Ascending aorta (tissue), 2 donors: ENCODE data around the gene ORM1. TPM values are rescaled to one million over a fixed set of nuclear protein-coding genes. Genes with fewer than 3 reads are reported as not detected.
A peak's percentile ranks its signal among the peaks of the same experiment; 100 is the strongest.

ENCODE experiments used
- DNase-seq, 2 donors: peaks; one replicate each; pipeline ENCODE4 v3.0.0-alpha.2; 2019; ENCODE audit warnings: low spot score in 2 of 2
- H3K27ac ChIP-seq, 2 donors: fragments of 200-600 bp; sonication (generic); one replicate each; pipeline ENCODE4 v1.5.1; 2016 to 2017; ENCODE audit warnings: mild to moderate bottlenecking in 1 of 2
- H3K27me3 ChIP-seq: fragments of 200-600 bp; sonication (generic); one replicate; pipeline ENCODE4 v1.5.1; 2017
- H3K36me3 ChIP-seq, 2 donors: fragments of 200-600 bp; sonication (generic); one replicate each; pipeline ENCODE4 v1.5.1; 2016
- H3K4me1 ChIP-seq, 2 donors: fragments of 200-600 bp; sonication (generic); one replicate each; pipeline ENCODE4 v1.5.1; 2016 to 2017; ENCODE audit warnings: mild to moderate bottlenecking in 1 of 2
- H3K4me3 ChIP-seq, 2 donors: fragments of 200-600 bp; sonication (generic); one replicate each; pipeline ENCODE4 v1.5.1; 2016 to 2017; ENCODE audit warnings: mild to moderate bottlenecking in 1 of 2
- H3K9me3 ChIP-seq, 2 donors: fragments of 200-600 bp; sonication (generic); one replicate each; pipeline ENCODE4 v1.5.1; 2016
- intact Hi-C: fragments of 100-400 bp; cut with DNase I; formaldehyde crosslinking; loops from one replicate; pipeline ENCODE4 v1.15.1; 2023
- total RNA-seq: library from RNA; depleted of rRNA; stranded (reverse); fragments of >200 nt; gene quantifications from one replicate; pipeline ENCODE4 v1.1.0, GENCODE V29; 2016
- TF ChIP-seq, protein P1 (sequence below), 3 experiments: fragments of 200-600 bp in 2 of 3; fragments of 450-650 bp in 1 of 3; sonication (generic) in 2 of 3; IDR thresholded peaks; one replicate each; pipeline ENCODE4 v1.5.1; 2016 to 2019; ENCODE audit warnings: antibody characterized with exemption in 3 of 3, mild to moderate bottlenecking in 1 of 3, moderate library complexity in 1 of 3

The ORM1 gene
- total RNA-seq, 1 donor from 2014 or later, result 53.3 TPM

DNA sequence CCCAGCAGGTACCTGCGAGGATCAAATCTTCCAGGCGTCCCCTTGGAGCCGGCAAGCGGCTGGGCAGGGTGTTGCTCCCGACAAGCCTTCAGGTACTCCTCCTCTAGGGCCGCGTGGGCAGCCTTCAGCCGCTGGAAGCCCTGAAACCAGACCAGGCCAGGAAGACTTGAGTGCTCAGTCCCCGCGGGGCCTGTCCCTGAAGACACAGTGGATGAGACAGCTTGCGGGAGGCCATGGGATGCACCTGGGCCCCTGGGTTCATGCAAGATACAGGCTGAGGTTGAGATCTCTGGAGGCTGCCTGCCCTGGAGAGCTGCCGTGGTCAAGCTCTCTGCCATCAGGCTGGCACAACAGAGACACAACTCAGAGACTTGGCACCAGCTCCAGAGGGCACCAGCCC, 39.5 kb downstream of the ORM1 start:
- no peaks in the 10 kb centered on the region for H3K9me3 ChIP-seq
- peaks cover 0 to 10% of the 10 kb centered on the region in 2 donors for H3K4me1 ChIP-seq
- peak in 1 of 2 donors; percentile 58 for DNase-seq
- intact Hi-C loops, result no loop called here
- H3K27me3 ChIP-seq, result no peaks in the 10 kb centered on the region
- H3K36me3 ChIP-seq, result peaks cover 70 to 83% of the 10 kb centered on the region in 2 donors
- H3K27ac ChIP-seq, result no peak overlapping the region
- no peak overlapping the region for H3K4me3 ChIP-seq
- TF ChIP-seq, protein P1, sequence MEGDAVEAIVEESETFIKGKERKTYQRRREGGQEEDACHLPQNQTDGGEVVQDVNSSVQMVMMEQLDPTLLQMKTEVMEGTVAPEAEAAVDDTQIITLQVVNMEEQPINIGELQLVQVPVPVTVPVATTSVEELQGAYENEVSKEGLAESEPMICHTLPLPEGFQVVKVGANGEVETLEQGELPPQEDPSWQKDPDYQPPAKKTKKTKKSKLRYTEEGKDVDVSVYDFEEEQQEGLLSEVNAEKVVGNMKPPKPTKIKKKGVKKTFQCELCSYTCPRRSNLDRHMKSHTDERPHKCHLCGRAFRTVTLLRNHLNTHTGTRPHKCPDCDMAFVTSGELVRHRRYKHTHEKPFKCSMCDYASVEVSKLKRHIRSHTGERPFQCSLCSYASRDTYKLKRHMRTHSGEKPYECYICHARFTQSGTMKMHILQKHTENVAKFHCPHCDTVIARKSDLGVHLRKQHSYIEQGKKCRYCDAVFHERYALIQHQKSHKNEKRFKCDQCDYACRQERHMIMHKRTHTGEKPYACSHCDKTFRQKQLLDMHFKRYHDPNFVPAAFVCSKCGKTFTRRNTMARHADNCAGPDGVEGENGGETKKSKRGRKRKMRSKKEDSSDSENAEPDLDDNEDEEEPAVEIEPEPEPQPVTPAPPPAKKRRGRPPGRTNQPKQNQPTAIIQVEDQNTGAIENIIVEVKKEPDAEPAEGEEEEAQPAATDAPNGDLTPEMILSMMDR (IDR thresholded peaks at IDR 0.05), result no peak

- no peaks in the 10 kb centered on the region for H3K27me3 ChIP-seq
- TF ChIP-seq, protein P1 (IDR thresholded peaks at IDR 0.05), result no peak
- peaks cover 66 to 83% of the 10 kb centered on the region in 2 donors for H3K36me3 ChIP-seq
- no peak for DNase-seq
- H3K9me3 ChIP-seq, result no peaks in the 10 kb centered on the region
- no peak overlapping the region for H3K27ac ChIP-seq
- peaks cover 0 to 10% of the 10 kb centered on the region in 2 donors for H3K4me1 ChIP-seq
- no peak overlapping the region for H3K4me3 ChIP-seq
- intact Hi-C loops, result no loop called here
Observed at GRCh38 chr9:114363424-114363823, 40.5 kb downstream of the ORM1 start.

DNA sequence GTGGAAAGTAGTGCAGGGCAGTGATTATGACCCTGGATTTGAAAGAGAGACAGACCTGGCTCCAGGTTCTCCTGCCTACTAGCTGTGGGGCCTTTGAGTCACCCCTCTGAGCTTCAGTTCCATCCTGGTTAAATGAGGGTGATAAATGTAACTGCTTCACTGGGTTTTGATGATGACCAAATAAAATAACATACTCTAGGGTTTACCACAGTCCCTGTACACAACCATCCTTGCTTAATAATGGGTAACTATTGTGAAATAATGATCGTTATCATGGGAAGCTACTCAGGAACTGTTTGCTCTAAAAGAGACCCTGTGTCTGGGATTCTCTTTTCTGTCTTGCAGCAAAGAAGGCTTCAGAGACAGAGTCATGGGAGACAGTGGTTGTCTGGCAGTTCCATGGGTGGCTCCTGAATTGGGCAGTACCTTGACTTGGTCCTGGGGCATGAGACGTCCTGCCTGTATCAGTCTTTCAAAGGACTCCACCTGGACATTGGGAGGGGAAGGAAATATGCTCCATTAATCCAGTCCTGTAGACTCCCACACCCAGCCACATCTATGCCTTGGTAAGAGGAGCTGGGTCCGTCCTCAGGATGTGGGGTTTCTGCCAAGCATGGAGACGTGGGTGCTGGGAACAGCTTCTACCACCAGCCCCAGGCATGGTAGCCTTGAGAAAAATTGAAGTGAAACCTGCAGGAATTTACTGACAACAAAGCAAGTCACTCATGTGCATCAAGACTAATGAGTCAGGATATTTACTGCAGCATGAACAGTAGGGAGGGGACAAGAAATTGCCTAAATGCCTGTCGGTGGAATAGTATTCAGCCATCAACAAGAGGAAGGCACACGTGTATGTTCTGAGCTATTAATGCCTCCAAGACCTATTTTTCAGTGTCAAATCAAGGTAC, 41.5 kb downstream of the ORM1 start:
- Histone ChIP-seq H3K27me3 (no peaks in the 10 kb centered on the region), H3K4me1 (peaks cover 0 to 10% of the 10 kb centered on the region in 2 donors), H3K36me3 (peaks cover 62 to 79% of the 10 kb centered on the region in 2 donors), H3K9me3 (no peaks in the 10 kb centered on the region), H3K4me3 (no peak overlapping the region), H3K27ac (peak overlapping the region in 1 of 2 donors; percentile 12)
- TF ChIP-seq, protein P1 (IDR thresholded peaks at IDR 0.05), result no peak
- intact Hi-C loops, result no loop called here
- DNase-seq, result peak in 1 of 2 donors; percentile 61

DNA sequence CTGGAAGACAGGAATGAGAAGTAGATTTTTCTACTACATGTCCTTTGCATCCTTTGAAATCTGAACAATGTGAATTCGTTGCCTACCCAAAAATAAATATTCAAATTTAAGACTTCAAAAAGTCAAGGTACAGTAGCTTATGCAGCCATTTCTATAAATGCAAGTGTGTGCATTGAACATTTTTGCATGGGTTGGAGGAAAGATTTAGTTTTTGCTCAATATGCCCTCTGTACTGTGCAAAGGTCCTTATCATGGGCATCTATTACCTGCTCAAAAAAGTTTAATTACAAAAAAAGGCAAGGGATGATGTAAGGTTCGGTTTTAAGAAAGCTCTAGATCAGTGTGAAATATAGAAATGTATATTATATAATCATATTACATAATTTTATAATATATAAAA, 42.3 kb downstream of the ORM1 start:
- Histone ChIP-seq H3K4me1 (peaks cover 0 to 10% of the 10 kb centered on the region in 2 donors), H3K4me3 (no peak overlapping the region), H3K9me3 (no peaks in the 10 kb centered on the region), H3K36me3 (peaks cover 54 to 77% of the 10 kb centered on the region in 2 donors), H3K27me3 (no peaks in the 10 kb centered on the region), H3K27ac (no peak overlapping the region)
- no peak for DNase-seq
- intact Hi-C loops, result no loop called here
- TF ChIP-seq, protein P1 (IDR thresholded peaks at IDR 0.05), result no peak

GRCh38 chr9:114366334-114367128, 43.6 kb downstream of the ORM1 start:
- Histone ChIP-seq H3K4me1 (peaks cover 0 to 17% of the 10 kb centered on the region in 2 donors), H3K36me3 (peaks cover 40 to 75% of the 10 kb centered on the region in 2 donors), H3K27ac (peak overlapping the region; percentile 64 to 66), H3K9me3 (no peaks in the 10 kb centered on the region), H3K4me3 (no peak overlapping the region), H3K27me3 (no peaks in the 10 kb centered on the region)
- DNase-seq, result peak in 1 of 2 donors; percentile 69
- TF ChIP-seq, protein P1 (IDR thresholded peaks at IDR 0.05), result no peak
- intact Hi-C loops, result loop anchor here (1.0 to 2.0 kb wide), 2 partner anchors 18 to 27 kb away; no protein-coding TSS in a partner anchor
